ENCODE results near the gene EMC9. TPM values are rescaled to one million over a fixed set of nuclear protein-coding genes. Genes with fewer than 3 reads are reported as not detected.

Gene EMC9
- total RNA-seq, 1 experiment from 2014 or later, result 42.0 TPM

DNA sequence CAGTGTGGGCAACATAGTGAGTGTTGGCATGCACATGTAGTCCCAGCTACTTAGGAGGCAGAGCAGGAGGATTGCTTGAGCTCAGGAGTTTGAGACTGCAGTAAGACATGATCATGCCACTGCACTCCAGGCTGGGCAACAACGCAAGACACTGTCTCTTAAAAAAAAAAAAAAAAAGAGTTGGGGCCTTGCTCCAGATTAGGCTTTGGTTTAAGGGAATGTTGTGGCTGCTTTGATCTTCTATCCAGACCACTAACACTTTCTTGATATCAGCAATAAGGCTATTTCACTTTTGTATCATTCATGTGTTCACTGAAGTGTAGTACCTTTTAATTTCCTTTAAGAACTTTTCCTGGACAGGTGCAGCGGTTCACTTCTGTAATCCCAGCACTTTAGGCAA, 13.7 kb downstream of the EMC9 start:
- no peak overlapping the region for H3K27ac ChIP-seq (ENCODE audit: low read depth, low read length)
- no peaks in the 10 kb centered on the region for H3K27me3 ChIP-seq (ENCODE audit: insufficient read depth, low read length)
- BruUV-seq (replicated peaks), result no TSS peak
- no peak overlapping the region for H2AFZ ChIP-seq (ENCODE audit: low read depth, low read length, poor library complexity, severe bottlenecking)
- CTCF ChIA-PET, result interaction anchor here (0.8 kb wide), 1 partner anchor 70 kb away, joined by 3 read pairs; no protein-coding TSS in a partner anchor
- ATAC-seq, result no peak
- H3K36me3 ChIP-seq (ENCODE audit: control insufficient read depth in 1 of 2, insufficient read depth in 2 of 2, low read length in 2 of 2), result peaks cover 0 to 3% of the 10 kb centered on the region in 2 experiments; a peak in 2 of 4 replicates
- intact Hi-C loops (cut with micrococcal nuclease), result no loop called here
- H3K9me3 ChIP-seq (ENCODE audit: control insufficient read depth in 1 of 2, insufficient read depth in 1 of 2, low read depth in 1 of 2, low read length in 2 of 2), result no peaks in the 10 kb centered on the region
- no peak overlapping the region for H3K4me3 ChIP-seq (replicated peaks in 1 of 2; ENCODE audit: low read depth in 1 of 2, low read length in 2 of 2)
- DNase-seq (ENCODE audit: low read depth, low spot score), result no peak
- TF ChIP-seq, protein P1, sequence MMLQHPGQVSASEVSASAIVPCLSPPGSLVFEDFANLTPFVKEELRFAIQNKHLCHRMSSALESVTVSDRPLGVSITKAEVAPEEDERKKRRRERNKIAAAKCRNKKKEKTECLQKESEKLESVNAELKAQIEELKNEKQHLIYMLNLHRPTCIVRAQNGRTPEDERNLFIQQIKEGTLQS (IDR thresholded peaks at IDR 0.05), result no peak
- TF ChIP-seq ELF1 (IDR thresholded peaks at IDR 0.05; ENCODE audit: borderline replicate concordance, low read depth) (no peak), YY1 (IDR thresholded peaks at IDR 0.05; ENCODE audit: extremely low read depth, insufficient replicate concordance, low read depth, low read length) (no peak), POLR2AphosphoS5 (IDR thresholded peaks at IDR 0.05; ENCODE audit: low read depth, low read length) (no peak), JUND (IDR thresholded peaks at IDR 0.05) (no peak), POLR2A (IDR thresholded peaks at IDR 0.05; ENCODE audit: borderline replicate concordance, extremely low read depth, insufficient read depth, insufficient read length) (no peak), CEBPB (IDR thresholded peaks at IDR 0.05; ENCODE audit: low read depth) (no peak), ZFX (IDR thresholded peaks at IDR 0.05) (no peak), EGR1 (IDR thresholded peaks at IDR 0.05; ENCODE audit: low read depth) (no peak), CBX3 (IDR thresholded peaks at IDR 0.05; ENCODE audit: low read depth) (no peak), EZH2phosphoT487 (IDR thresholded peaks at IDR 0.05; ENCODE audit: borderline replicate concordance) (no peak)
- TF ChIP-seq, protein P2, sequence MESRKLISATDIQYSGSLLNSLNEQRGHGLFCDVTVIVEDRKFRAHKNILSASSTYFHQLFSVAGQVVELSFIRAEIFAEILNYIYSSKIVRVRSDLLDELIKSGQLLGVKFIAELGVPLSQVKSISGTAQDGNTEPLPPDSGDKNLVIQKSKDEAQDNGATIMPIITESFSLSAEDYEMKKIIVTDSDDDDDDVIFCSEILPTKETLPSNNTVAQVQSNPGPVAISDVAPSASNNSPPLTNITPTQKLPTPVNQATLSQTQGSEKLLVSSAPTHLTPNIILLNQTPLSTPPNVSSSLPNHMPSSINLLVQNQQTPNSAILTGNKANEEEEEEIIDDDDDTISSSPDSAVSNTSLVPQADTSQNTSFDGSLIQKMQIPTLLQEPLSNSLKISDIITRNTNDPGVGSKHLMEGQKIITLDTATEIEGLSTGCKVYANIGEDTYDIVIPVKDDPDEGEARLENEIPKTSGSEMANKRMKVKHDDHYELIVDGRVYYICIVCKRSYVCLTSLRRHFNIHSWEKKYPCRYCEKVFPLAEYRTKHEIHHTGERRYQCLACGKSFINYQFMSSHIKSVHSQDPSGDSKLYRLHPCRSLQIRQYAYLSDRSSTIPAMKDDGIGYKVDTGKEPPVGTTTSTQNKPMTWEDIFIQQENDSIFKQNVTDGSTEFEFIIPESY (IDR thresholded peaks at IDR 0.05; ENCODE audit: extremely low read depth, insufficient replicate concordance, low read length), result no peak
- TF ChIP-seq, protein P3, sequence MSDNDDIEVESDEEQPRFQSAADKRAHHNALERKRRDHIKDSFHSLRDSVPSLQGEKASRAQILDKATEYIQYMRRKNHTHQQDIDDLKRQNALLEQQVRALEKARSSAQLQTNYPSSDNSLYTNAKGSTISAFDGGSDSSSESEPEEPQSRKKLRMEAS (IDR thresholded peaks at IDR 0.05), result no peak
- POLR2A ChIA-PET, result interaction anchor here (0.6 to 1.9 kb wide), 3 partner anchors 8 to 27 kb away, joined by 3 to 8 read pairs (median 5); partner anchors contain the start of genes EMC9 and PSME1
- no peaks in the 10 kb centered on the region for H3K9me2 ChIP-seq (ENCODE audit: insufficient read depth)
- RAD21 ChIA-PET (ENCODE audit: low non-redundant PET in 1 of 2, low total read pairs in 2 of 2, uncharacterized antibody in 2 of 2, unreplicated experiment in 2 of 2), result interaction anchor here in 1 of 2 experiments (0.7 kb wide), 1 partner anchor 14 kb away, joined by 3 read pairs; no protein-coding TSS in a partner anchor
- H4K20me1 ChIP-seq (ENCODE audit: insufficient read depth), result no peaks in the 10 kb centered on the region
- no peaks in the 10 kb centered on the region for H3K4me1 ChIP-seq (ENCODE audit: control insufficient read depth in 1 of 2, insufficient read depth in 2 of 2, low read length in 2 of 2)
- no peak overlapping the region for H3K4me2 ChIP-seq (ENCODE audit: low read length)
- no peak overlapping the region for H3K9ac ChIP-seq (ENCODE audit: low read length)
- no peaks in the 10 kb centered on the region for H3K79me2 ChIP-seq (ENCODE audit: insufficient read depth, low read length)
